Activated T-cell treated with anti-CD3 and anti-CD28 coated beads for 1 hour (primary cell): ENCODE results near the gene KIF27.
"Not testable (repeated sequence)": the region's sequence is repeated elsewhere in the genome, so short reads cannot be mapped to it uniquely, and the experiment has no call there.

Experiments
- DNase-seq: peaks from one replicate; pipeline ENCODE4 v3.0.0-alpha.2; 2020; ENCODE audit warnings: low read depth

The KIF27 gene

GRCh38 chr9:83920927-83921707 is at the start of gene KIF27:
TSS of gene KIF27 (minus strand) at chr9:83921432. CDS start at chr9:83915591, 5,841 bp downstream.
- DNase-seq: peak; percentile 94

GRCh38 chr9:83969602-83970001 is 48.4 kb upstream of the KIF27 start:
- no peak for DNase-seq

GRCh38 chr9:83967073-83967472 is 45.8 kb upstream of the KIF27 start:
- DNase-seq: no peak

GRCh38 chr9:83966209-83966582 is 45.0 kb upstream of the KIF27 start:
- DNase-seq: no peak

- no peak for DNase-seq
Observed at GRCh38 chr9:83965350-83966208, 44.3 kb upstream of the KIF27 start.

GRCh38 chr9:83964973-83965349 is 43.7 kb upstream of the KIF27 start:
- no peak for DNase-seq

GRCh38 chr9:83962165-83962564 is 40.9 kb upstream of the KIF27 start:
- DNase-seq: no peak

- no peak for DNase-seq
Observed at GRCh38 chr9:83960991-83961390, 39.8 kb upstream of the KIF27 start.

- no peak for DNase-seq
Observed at GRCh38 chr9:83959061-83959460, 37.8 kb upstream of the KIF27 start.

GRCh38 chr9:83957248-83957513 is 35.9 kb upstream of the KIF27 start:
- no peak for DNase-seq

GRCh38 chr9:83956436-83957247 is 35.4 kb upstream of the KIF27 start:
- DNase-seq: peak; percentile 40

GRCh38 chr9:83956086-83956435 is 34.8 kb upstream of the KIF27 start:
- DNase-seq: peak; percentile 16

GRCh38 chr9:83948096-83948495 is 26.9 kb upstream of the KIF27 start:
- DNase-seq: not testable (repeated sequence)

GRCh38 chr9:83940590-83941303 is 19.5 kb upstream of the KIF27 start:
- no peak for DNase-seq

GRCh38 chr9:83937861-83938455 is 16.7 kb upstream of the KIF27 start:
- no peak for DNase-seq

GRCh38 chr9:83936523-83936922 is 15.3 kb upstream of the KIF27 start:
- DNase-seq: no peak

GRCh38 chr9:83935276-83935935 is 14.2 kb upstream of the KIF27 start:
- DNase-seq: no peak

- no peak for DNase-seq
Observed at GRCh38 chr9:83934569-83935275, 13.5 kb upstream of the KIF27 start.

- DNase-seq: no peak
Observed at GRCh38 chr9:83933790-83934189, 12.6 kb upstream of the KIF27 start.

GRCh38 chr9:83932851-83933250 is 11.6 kb upstream of the KIF27 start:
- no peak for DNase-seq

GRCh38 chr9:83932011-83932410 is 10.8 kb upstream of the KIF27 start:
- no peak for DNase-seq
